Colonic mucosa (tissue), 4 donors: ENCODE measurements around the gene TMTC2. TPM values are rescaled to one million over a fixed set of nuclear protein-coding genes. Genes with fewer than 3 reads are reported as not detected.

ENCODE experiments used
- DNase-seq: peaks from one replicate; pipeline ENCODE4 v3.0.0-alpha.2; 2020
- H3K27ac ChIP-seq: fragments of 200-600 bp; one replicate; pipeline ENCODE4 v1.8.0; 2021
- H3K27me3 ChIP-seq: fragments of 200-600 bp; one replicate; pipeline ENCODE4 v1.8.0; 2021
- H3K36me3 ChIP-seq: fragments of 200-600 bp; one replicate; pipeline ENCODE4 v1.8.0; 2021
- H3K4me1 ChIP-seq: fragments of 200-600 bp; one replicate; pipeline ENCODE4 v1.8.0; 2021; ENCODE audit warnings: mild to moderate bottlenecking
- H3K4me3 ChIP-seq: fragments of 200-600 bp; one replicate; pipeline ENCODE4 v1.8.0; 2021
- H3K9ac ChIP-seq, 2 donors: one replicate each; pipeline ENCODE4 v1.7.0; 2013; ENCODE audit warnings: control low read depth in 2 of 2, low read depth in 2 of 2, low read length in 2 of 2
- H3K9me3 ChIP-seq: fragments of 200-600 bp; one replicate; pipeline ENCODE4 v1.8.0; 2021
- CTCF ChIP-seq: fragments of 200-600 bp; IDR thresholded peaks from one replicate; pipeline ENCODE4 v1.8.0; 2022; ENCODE audit warnings: antibody characterized with exemption, mild to moderate bottlenecking
- intact Hi-C: fragments of 100-400 bp; cut with DNase I; formaldehyde crosslinking; loops from one replicate; pipeline ENCODE4 v1.14.1; 2022
- total RNA-seq, 2 donors: library from RNA; stranded (reverse); fragmentation: NEBNext Ultra II Directional in 1 of 2; extraction: Animal tissue kit (Norgen Biotek cat#: 25700) in 1 of 2; gene quantifications; one replicate each; pipeline ENCODE4 v1.2.1, GENCODE V29; 2021
- donor health status: healthy.
- donor health status: DM: no; HTN: no; CAD: no.
- donor health status: DM: no; HTN: no; CAD: no.

Gene TMTC2
- total RNA-seq, 2 donors from 2014 or later: 12.2 to 20.6 TPM

DNA sequence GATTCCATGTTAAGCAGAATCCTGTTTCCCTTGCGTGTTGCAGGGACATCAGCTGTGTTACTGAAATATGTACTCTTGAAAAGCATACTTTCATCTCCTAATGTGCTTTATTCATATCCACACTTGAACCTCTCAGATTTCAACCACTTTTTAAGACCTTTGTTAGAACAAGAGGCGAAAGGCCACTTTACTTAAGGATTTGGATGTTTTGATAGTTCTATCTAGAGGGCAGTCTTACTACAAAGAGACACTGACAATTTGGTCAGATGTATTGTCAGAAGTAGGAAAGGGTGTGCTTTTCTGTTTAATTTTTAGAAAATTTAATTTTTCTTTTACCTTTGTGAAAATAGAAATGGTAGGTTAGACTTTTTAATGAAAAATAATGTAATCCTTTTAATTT is 267.9 kb downstream of the TMTC2 start:
- no peak overlapping the region for H3K4me3 ChIP-seq
- H3K27ac ChIP-seq: no peak overlapping the region
- no peaks in the 10 kb centered on the region for H3K36me3 ChIP-seq
- TF ChIP-seq CTCF: no peak
- intact Hi-C loops: no loop called here
- H3K27me3 ChIP-seq: no peaks in the 10 kb centered on the region
- no peak overlapping the region for H3K9ac ChIP-seq
- no peak for DNase-seq
- H3K9me3 ChIP-seq: no peaks in the 10 kb centered on the region
- H3K4me1 ChIP-seq: no peaks in the 10 kb centered on the region

- intact Hi-C loops: no loop called here
- DNase-seq: no peak
- no peaks in the 10 kb centered on the region for H3K36me3 ChIP-seq
- no peaks in the 10 kb centered on the region for H3K27me3 ChIP-seq
- H3K4me3 ChIP-seq: no peak overlapping the region
- no peak for TF ChIP-seq CTCF
- no peaks in the 10 kb centered on the region for H3K9me3 ChIP-seq
- H3K27ac ChIP-seq: no peak overlapping the region
- no peak overlapping the region for H3K9ac ChIP-seq
- H3K4me1 ChIP-seq: no peaks in the 10 kb centered on the region
These were observed 268.3 kb downstream of the TMTC2 start for GRCh38 chr12:82955043-82955442.

- intact Hi-C loops: no loop called here
These were observed 272.3 kb downstream of the TMTC2 start for GRCh38 chr12:82958966-82959365.

DNA sequence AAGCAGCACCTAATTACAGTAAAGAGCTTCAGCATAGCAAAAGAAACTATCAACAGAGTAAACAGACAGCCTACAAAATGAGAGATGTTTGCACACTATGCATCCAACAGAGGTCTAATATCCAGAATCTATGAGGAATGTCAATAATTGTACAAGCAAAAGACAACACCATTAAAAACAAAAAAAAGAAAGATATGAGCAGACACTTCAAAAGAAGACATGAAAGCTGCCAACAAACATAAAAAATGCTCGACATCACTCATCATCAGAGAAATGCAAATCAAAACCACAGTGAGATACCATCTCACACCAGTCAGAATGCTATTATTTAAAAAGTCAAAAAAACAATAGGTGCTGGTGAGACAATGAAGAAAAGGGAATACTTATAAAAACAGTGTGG is 273.1 kb downstream of the TMTC2 start:
- intact Hi-C loops: no loop called here
- no peak for TF ChIP-seq CTCF

More at GRCh38 chr12:82958966-82959365, 272.3 kb downstream of the TMTC2 start:
- no peaks in the 10 kb centered on the region for H3K27me3 ChIP-seq
- DNase-seq: no peak
- H3K9me3 ChIP-seq: no peaks in the 10 kb centered on the region
- no peak for TF ChIP-seq CTCF
- H3K9ac ChIP-seq: no peak overlapping the region
- no peak overlapping the region for H3K27ac ChIP-seq
- no peak overlapping the region for H3K4me3 ChIP-seq
- no peaks in the 10 kb centered on the region for H3K36me3 ChIP-seq
- H3K4me1 ChIP-seq: no peaks in the 10 kb centered on the region

DNA sequence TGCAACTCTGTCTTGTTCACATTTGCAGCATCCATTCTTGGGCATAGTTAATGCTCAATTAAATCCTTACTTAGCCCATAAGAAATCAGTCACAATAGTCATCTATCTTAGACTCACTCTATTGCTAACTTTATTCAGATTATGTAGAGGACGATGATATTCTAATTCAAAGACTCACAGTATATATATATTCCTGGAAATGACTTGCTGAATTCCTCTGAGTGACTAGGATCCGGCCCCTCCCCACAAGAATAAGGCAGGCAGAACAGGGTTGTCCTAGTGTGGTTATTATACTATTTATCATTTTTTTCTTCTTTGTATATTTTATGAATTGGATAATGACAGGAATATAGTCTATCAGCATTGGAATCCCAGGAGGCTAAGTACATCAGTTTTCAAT is 275.1 kb downstream of the TMTC2 start:
- intact Hi-C loops: no loop called here
- no peak overlapping the region for H3K9ac ChIP-seq
- DNase-seq: no peak
- H3K4me1 ChIP-seq: no peaks in the 10 kb centered on the region
- H3K27ac ChIP-seq: no peak overlapping the region
- no peaks in the 10 kb centered on the region for H3K9me3 ChIP-seq
- H3K27me3 ChIP-seq: no peaks in the 10 kb centered on the region
- no peak for TF ChIP-seq CTCF
- no peaks in the 10 kb centered on the region for H3K36me3 ChIP-seq
- H3K4me3 ChIP-seq: no peak overlapping the region

More for the DNA sequence above, 273.1 kb downstream of the TMTC2 start:
- no peak overlapping the region for H3K27ac ChIP-seq
- no peak overlapping the region for H3K9ac ChIP-seq
- H3K4me3 ChIP-seq: no peak overlapping the region
- no peaks in the 10 kb centered on the region for H3K9me3 ChIP-seq
- DNase-seq: no peak
- H3K36me3 ChIP-seq: no peaks in the 10 kb centered on the region
- H3K27me3 ChIP-seq: no peaks in the 10 kb centered on the region
- H3K4me1 ChIP-seq: no peaks in the 10 kb centered on the region

DNA sequence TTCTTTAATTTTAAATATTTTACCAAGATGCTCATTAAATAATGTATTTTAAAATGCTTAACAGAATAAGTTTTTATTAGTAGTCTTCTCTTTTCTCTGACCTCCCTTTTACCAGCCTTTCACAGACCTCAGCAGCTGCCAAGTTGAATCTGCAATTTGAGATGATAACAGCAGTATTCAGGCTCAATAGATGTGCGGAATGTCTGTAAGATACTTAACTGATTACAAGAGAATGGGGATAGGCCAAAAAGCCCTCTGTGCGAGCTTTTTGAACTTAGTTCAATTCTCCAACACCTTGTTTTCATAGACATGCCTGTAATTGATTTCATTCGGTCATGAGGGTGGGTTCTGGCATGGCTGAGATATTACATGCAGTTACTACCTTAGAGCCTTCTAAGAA is 277.2 kb downstream of the TMTC2 start:
- intact Hi-C loops: no loop called here
- DNase-seq: no peak
- H3K9me3 ChIP-seq: no peaks in the 10 kb centered on the region
- no peaks in the 10 kb centered on the region for H3K36me3 ChIP-seq
- no peaks in the 10 kb centered on the region for H3K4me1 ChIP-seq
- H3K27me3 ChIP-seq: no peaks in the 10 kb centered on the region
- no peak overlapping the region for H3K9ac ChIP-seq
- H3K4me3 ChIP-seq: no peak overlapping the region
- H3K27ac ChIP-seq: no peak overlapping the region
- no peak for TF ChIP-seq CTCF
